GM12872 (cell line): Measurements from ENCODE around the gene STXBP5.

ENCODE experiments used
- TF ChIP-seq, protein P1 (sequence below): IDR thresholded peaks from 3 replicates; pipeline ENCODE4 v1.5.1; 2011; ENCODE audit warnings: low read depth, mild to moderate bottlenecking, low read length, moderate library complexity; ENCODE audit not compliant: insufficient read depth

STXBP5 gene

DNA sequence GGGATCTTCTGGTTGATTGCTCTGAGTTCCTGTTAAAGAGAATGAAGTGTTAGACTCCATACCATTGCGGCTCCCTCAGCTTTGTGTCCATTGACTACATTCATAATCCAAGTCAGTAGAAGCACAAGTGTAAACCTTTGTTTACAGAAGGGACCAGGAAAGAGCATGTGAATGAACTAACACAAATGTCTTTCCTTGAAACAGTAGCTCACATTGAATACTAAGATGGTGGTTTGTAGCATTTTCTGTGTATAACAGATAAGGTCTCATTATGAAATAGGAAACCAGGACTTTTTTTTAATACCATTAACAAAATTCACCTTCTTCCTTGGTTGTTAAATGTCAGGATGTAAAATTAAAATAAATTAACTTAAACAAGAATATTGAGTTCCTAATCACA is 8.4 kb downstream of the STXBP5 start:
- TF ChIP-seq, protein P1, sequence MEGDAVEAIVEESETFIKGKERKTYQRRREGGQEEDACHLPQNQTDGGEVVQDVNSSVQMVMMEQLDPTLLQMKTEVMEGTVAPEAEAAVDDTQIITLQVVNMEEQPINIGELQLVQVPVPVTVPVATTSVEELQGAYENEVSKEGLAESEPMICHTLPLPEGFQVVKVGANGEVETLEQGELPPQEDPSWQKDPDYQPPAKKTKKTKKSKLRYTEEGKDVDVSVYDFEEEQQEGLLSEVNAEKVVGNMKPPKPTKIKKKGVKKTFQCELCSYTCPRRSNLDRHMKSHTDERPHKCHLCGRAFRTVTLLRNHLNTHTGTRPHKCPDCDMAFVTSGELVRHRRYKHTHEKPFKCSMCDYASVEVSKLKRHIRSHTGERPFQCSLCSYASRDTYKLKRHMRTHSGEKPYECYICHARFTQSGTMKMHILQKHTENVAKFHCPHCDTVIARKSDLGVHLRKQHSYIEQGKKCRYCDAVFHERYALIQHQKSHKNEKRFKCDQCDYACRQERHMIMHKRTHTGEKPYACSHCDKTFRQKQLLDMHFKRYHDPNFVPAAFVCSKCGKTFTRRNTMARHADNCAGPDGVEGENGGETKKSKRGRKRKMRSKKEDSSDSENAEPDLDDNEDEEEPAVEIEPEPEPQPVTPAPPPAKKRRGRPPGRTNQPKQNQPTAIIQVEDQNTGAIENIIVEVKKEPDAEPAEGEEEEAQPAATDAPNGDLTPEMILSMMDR, result no peak

DNA sequence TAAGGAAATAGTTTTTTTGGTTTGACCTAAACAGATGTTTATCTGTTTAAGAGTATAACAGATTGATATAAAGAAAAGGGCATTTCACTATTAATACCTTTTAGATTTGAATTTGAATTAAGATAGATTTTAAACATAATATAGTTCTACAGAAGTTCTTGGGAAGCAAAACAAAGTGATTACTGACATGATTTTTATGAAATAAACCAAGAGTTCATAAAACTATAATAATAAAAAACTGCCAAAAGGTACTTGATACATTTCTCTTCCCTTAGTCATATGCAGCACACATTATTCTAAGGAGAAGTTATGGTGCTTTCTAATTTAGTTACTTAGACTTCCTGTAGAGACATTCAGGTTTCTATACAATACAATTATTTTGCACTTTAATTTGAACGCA is 9.6 kb downstream of the STXBP5 start:
- TF ChIP-seq, protein P1, result no peak

DNA sequence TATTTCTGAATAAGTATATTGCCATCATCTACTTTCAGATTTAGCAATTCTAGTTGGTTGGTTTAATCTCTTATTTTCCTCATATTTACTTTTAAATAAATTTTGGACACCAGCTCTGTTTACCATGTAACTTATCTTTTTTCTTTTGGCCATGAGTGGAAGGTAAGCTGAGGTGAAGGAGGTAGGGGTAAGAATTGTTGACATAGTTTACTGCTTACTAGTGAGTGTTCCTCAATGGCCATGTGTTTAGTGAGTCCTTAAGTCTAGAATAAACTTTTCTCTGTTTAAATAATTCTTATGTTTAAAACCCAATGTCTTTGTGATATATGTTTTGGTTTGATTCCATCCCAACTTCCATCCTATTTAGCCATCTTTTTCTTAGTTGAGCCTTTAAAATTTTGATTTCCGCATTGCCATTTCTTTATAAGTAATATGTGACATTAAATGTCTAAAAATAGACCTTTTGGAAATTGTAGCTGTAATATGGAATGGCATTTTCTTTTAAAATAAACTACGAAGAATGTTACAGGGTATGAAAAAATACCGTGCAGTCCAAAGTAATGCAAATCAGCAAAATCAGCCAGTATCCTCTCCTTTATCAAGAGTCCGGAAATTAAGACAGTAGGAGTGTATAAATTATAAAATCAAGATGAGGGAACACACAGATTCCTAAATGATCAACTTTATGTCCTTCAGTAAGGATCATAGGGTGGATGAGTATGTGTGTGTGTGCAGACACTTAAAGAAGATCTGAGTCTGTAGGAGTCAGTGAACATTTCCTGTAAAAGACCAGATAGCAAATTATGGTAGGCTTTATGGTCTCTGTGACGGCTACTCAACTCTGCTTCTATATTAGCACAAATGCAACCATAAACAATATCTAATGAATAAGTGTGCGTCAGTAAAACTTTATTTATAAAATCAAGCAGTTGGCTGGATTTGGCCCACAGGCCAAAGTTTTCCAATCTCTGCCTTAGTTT is 10.3 kb downstream of the STXBP5 start:
- TF ChIP-seq, protein P1, result no peak

DNA sequence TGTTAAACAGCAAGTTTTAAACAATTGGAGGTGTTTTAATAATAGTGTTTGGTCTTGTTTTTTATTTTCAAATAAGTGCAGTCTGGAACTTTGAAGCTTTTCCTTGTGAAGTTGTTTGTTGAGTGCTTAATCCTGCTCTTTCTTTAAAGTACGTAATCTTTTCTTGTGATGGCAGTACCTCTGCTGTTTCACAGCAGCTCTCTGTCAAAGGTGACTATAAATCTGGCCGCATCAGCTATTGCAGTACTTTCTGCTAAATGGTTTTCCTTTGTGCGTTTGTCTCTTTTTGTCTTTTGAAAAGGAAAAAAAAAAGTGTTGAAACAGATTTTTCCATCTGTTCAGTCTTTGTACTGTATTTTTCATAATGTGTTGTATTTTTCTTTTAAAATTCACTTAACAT is 12.7 kb downstream of the STXBP5 start:
- TF ChIP-seq, protein P1, result no peak

DNA sequence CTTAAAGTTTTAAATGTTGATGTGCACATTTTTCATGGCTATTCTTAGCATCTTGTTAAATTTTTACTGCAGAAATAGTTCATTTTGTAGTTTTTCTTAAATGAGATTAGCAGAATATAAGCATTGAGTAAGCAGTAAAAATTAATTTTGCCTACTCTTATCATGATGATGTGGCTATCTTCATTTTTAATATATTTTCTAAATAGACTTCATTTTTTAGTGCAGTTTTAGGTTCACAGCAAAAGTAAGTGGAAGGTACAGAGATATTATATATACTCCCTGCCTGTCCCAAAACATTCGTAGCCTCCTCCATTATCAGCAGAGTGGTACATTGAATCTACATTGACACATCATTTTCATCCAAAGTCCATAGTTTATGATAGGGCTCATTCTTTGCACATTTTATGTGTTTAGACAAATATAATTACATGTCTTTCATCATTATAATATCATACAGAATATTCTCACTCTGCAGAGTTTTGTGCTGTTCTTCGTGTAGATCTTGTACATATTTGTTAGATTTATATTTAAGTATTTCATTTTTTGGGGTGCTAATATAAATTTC is 13.7 kb downstream of the STXBP5 start:
- TF ChIP-seq, protein P1, result no peak

DNA sequence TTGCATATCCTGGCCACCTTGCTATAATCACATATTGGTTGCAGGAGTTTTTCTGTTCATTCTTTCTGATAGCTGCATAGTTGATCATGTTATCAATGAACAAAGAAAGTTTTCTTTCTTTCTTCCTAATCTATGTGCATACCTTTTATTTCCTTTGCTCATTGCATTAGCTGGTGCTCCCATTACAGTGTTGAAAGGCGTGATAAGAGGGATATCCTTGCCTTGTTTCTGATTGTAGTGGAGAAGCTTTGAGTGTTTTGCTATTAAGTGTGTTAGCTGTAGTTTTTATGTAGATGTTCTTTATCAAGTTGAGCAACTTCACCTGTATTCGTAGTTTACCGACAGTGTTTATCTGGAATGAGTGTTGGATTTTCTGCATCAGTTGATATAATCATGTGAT is 14.6 kb downstream of the STXBP5 start:
- TF ChIP-seq, protein P1, result no peak

DNA sequence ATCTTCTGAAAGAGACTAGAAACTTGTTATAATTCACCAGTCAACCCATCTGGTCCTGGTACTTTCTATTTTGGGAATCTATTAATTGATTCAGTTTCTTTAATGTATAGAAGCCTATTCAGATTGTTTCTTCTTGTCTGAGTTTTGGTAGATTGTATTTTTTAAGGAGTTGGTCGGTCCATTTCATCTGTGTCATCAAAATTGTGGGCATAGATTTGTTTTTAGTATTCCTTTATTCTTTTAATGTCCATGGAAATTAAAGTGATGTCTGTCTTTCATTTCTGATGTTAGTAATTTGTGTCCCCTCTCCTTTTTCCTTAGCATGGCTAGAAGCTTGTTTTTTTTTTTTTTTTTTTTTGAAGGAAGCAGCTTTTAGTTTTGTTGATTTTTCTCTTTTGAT is 15.2 kb downstream of the STXBP5 start:
- TF ChIP-seq, protein P1, result no peak
